Measurements from ENCODE around the gene GLIS1. TPM values are rescaled to one million over a fixed set of nuclear protein-coding genes. Genes with fewer than 3 reads are reported as not detected.

GLIS1 gene
- total and polyA plus RNA-seq, 2 of the 8 experiments (the other 6 are each of a cell fraction or from before 2014, with no cell fraction given), result 0.15 to 0.22 TPM

- no peak overlapping the region for H2BK5ac ChIP-seq (ENCODE audit: low read depth, low read length)
- no peaks in the 10 kb centered on the region for H3K79me1 ChIP-seq (ENCODE audit: low read depth, low read length)
- no peak overlapping the region for H2BK15ac ChIP-seq (ENCODE audit: low read length)
- TF ChIP-seq ATF2 (IDR thresholded peaks at IDR 0.05; ENCODE audit: low read length) (no peak), CTBP2 (IDR thresholded peaks at IDR 0.05; ENCODE audit: borderline replicate concordance, insufficient read depth, insufficient read length, low read length) (no peak), POU5F1 (IDR thresholded peaks at IDR 0.05; ENCODE audit: low read depth, low read length) (no peak), NRF1 (IDR thresholded peaks at IDR 0.05; ENCODE audit: low read depth, low read length) (no peak), EP300 (IDR thresholded peaks at IDR 0.05; ENCODE audit: borderline replicate concordance in 1 of 2, low read depth in 2 of 2, low read length in 2 of 2) (no peak), RXRA (IDR thresholded peaks at IDR 0.05; ENCODE audit: insufficient read depth, low read depth, low read length) (no peak)
- peaks cover 0 to 7% (median 5%) of the 10 kb centered on the region in 4 experiments; a peak in 5 of 7 replicates for H3K4me1 ChIP-seq (replicated peaks in 1 of 4; ENCODE audit: control insufficient read depth in 3 of 4, insufficient read depth in 4 of 4, low read length in 3 of 4)
- no peak overlapping the region for H3K23ac ChIP-seq (ENCODE audit: insufficient read length)
- H4K91ac ChIP-seq (replicated peaks; ENCODE audit: insufficient read length, low read length), result no peak overlapping the region
- no peak overlapping the region; the same call in 1 of the 2 replicates for H2BK12ac ChIP-seq (ENCODE audit: low read depth, low read length)
- no peak overlapping the region for H3K9ac ChIP-seq (replicated peaks in 1 of 4; ENCODE audit: extremely low read depth in 1 of 4, low read depth in 3 of 4, low read length in 3 of 4)
- POLR2A ChIA-PET (ENCODE audit: partially characterized antibody), result no interaction called here
- no peaks in the 10 kb centered on the region for H3K79me2 ChIP-seq (ENCODE audit: control insufficient read depth in 1 of 2, insufficient read depth in 2 of 2, low read length in 2 of 2)
- H3K14ac ChIP-seq (ENCODE audit: insufficient read length), result no peak overlapping the region
- CTCF ChIA-PET (ENCODE audit: partially characterized antibody), result interaction anchor here (0.7 to 17.1 kb wide), 15 partner anchors 12 to 133 kb away, joined by 3 to 264 read pairs (median 4); no protein-coding TSS in a partner anchor
- H2AFZ ChIP-seq (ENCODE audit: low read length), result no peak overlapping the region
- no peak overlapping the region for H2BK20ac ChIP-seq (ENCODE audit: low read length)
- H3K4me2 ChIP-seq (ENCODE audit: insufficient read depth in 1 of 2, low read depth in 2 of 2, low read length in 2 of 2), result no peak overlapping the region
- WGBS, 2 experiments (ENCODE audit: extremely low coverage in 1 of 2, insufficient coverage in 1 of 2, insufficient read length in 1 of 2, insufficient replicate concordance in 2 of 2, low coverage in 1 of 2, low lambda C conversion rate in 2 of 2, missing lambda C conversion rate in 1 of 2), result 86% methylated on average over 4 of the region's 4 CpGs; no CpG with 5 or more reads in 1 of the 2 experiments
- no peaks in the 10 kb centered on the region for H3K36me3 ChIP-seq (ENCODE audit: control insufficient read depth in 2 of 4, insufficient read depth in 4 of 4, low read length in 3 of 4)
- no peak overlapping the region for H2AK5ac ChIP-seq (ENCODE audit: low read depth, low read length)
- DNase-seq (ENCODE audit: low read depth in 1 of 2, low spot score in 2 of 2), result no peak
- no peaks in the 10 kb centered on the region for H3K23me2 ChIP-seq (ENCODE audit: low read depth, low read length)
- no peak overlapping the region for H3K4ac ChIP-seq (replicated peaks; ENCODE audit: insufficient read length, low read depth, low read length)
- no peak overlapping the region for H3K56ac ChIP-seq (replicated peaks; ENCODE audit: insufficient read length, low read depth, low read length)
- H3K27me3 ChIP-seq (replicated peaks in 1 of 4; ENCODE audit: control insufficient read depth in 3 of 4, extremely low read depth in 1 of 4, insufficient read depth in 3 of 4, low read length in 3 of 4), result peaks cover 0 to 7% (median 1%) of the 10 kb centered on the region in 4 experiments; a peak in 4 of 7 replicates
- no peak overlapping the region for H3K27ac ChIP-seq (ENCODE audit: low read depth, low read length)
- H2BK120ac ChIP-seq (replicated peaks; ENCODE audit: low read depth, low read length), result no peak overlapping the region
- peak overlapping the region; percentile 12; the same call in 1 of the 2 replicates for H4K8ac ChIP-seq (ENCODE audit: extremely low read depth, insufficient read depth, low read length)
- no peak overlapping the region for H3K4me3 ChIP-seq (ENCODE audit: extremely low read depth in 1 of 4, insufficient read depth in 2 of 4, low read depth in 3 of 4, low read length in 4 of 4)
- no peak overlapping the region for H4K5ac ChIP-seq (ENCODE audit: insufficient read length, low read depth, low read length)
- no peak overlapping the region for H3K18ac ChIP-seq (ENCODE audit: extremely low read depth, low read length)
- no peaks in the 10 kb centered on the region for H3K9me3 ChIP-seq (ENCODE audit: insufficient read depth in 2 of 2, low read depth in 1 of 2, low read length in 1 of 2)
- no peaks in the 10 kb centered on the region for H4K20me1 ChIP-seq (replicated peaks in 1 of 2; ENCODE audit: control insufficient read depth in 1 of 2, insufficient read depth in 2 of 2, low read length in 2 of 2)
- FAIRE-seq, result no peak
Measured at GRCh38 chr1:53591924-53592323, 147.0 kb downstream of the GLIS1 start.

Data from H1 (cell line).